Fibroblast of lung (primary cell): Measurements from ENCODE around the gene MGAT4C. TPM values are rescaled to one million over a fixed set of nuclear protein-coding genes. Genes with fewer than 3 reads are reported as not detected.
A peak's percentile ranks its signal among the peaks of the same experiment; 100 is the strongest.
"Not testable (repeated sequence)": the region's sequence is repeated elsewhere in the genome, so short reads cannot be mapped to it uniquely, and the experiment has no call there.

Experiments used
- DNase-seq, 2 donors: peaks; one replicate each; pipeline versions ENCODE4 v3.0.0 to v3.0.0-alpha.2; 2010; ENCODE audit warnings: low read depth in 2 of 2
- H2AFZ ChIP-seq: 2 replicates; pipeline ENCODE4 v1.5.1; 2012; ENCODE audit warnings: low read length, control low read depth, inconsistent platforms
- H3K27ac ChIP-seq: 2 replicates; pipeline ENCODE4 v1.5.1; 2011; ENCODE audit warnings: low read length, control low read depth; ENCODE audit not compliant: insufficient read depth
- H3K27me3 ChIP-seq: 2 replicates; pipeline ENCODE4 v1.5.1; 2011; ENCODE audit warnings: mild to moderate bottlenecking, low read length; ENCODE audit not compliant: control insufficient read depth, insufficient read depth
- H3K36me3 ChIP-seq: 2 replicates; pipeline ENCODE4 v1.5.1; 2011; ENCODE audit warnings: low read length; ENCODE audit not compliant: control insufficient read depth, insufficient read depth
- H3K4me1 ChIP-seq: 2 replicates; pipeline ENCODE4 v1.5.1; 2011; ENCODE audit warnings: low read length; ENCODE audit not compliant: control insufficient read depth, insufficient read depth; ENCODE audit errors: extremely low read depth
- H3K4me2 ChIP-seq: 2 replicates; pipeline ENCODE4 v1.5.1; 2011; ENCODE audit warnings: low read length, control low read depth; ENCODE audit not compliant: insufficient read depth; ENCODE audit errors: extremely low read depth
- H3K4me3 ChIP-seq, 4 experiments: fragments of 200-600 bp in 1 of 4; sonication (generic) in 1 of 4; replicated peaks in 1 of 4; 2 replicates each; pipeline ENCODE4 v1.5.1; 2011 to 2016; ENCODE audit warnings: low read length in 4 of 4, low read depth in 3 of 4, mild to moderate bottlenecking in 3 of 4, control low read depth in 2 of 4, inconsistent platforms in 1 of 4, mixed read lengths in 1 of 4; ENCODE audit not compliant: insufficient read depth in 1 of 4; ENCODE audit errors: control extremely low read depth in 1 of 4
- H3K79me2 ChIP-seq: 2 replicates; pipeline ENCODE4 v1.5.1; 2012; ENCODE audit warnings: mild to moderate bottlenecking, low read length, inconsistent platforms; ENCODE audit not compliant: control insufficient read depth, insufficient read depth
- H3K9ac ChIP-seq: 2 replicates; pipeline ENCODE4 v1.5.1; 2011; ENCODE audit warnings: mild to moderate bottlenecking, low read length, control low read depth; ENCODE audit not compliant: insufficient read depth
- H3K9me3 ChIP-seq: 2 replicates; pipeline ENCODE4 v1.5.1; 2012; ENCODE audit warnings: low read depth, low read length; ENCODE audit not compliant: control insufficient read depth, insufficient read depth
- H4K20me1 ChIP-seq: 2 replicates; pipeline ENCODE4 v1.5.1; 2011; ENCODE audit warnings: low read length; ENCODE audit not compliant: control insufficient read depth, insufficient read depth; ENCODE audit errors: extremely low read depth
- EZH2 ChIP-seq: IDR thresholded peaks from 2 replicates; pipeline ENCODE4 v1.5.1; 2012; ENCODE audit warnings: low read length, control low read depth, mild to moderate bottlenecking; ENCODE audit errors: missing control alignments
- polyA minus RNA-seq: library from RNA; depleted of rRNA, polyadenylated mRNA; stranded (reverse); fragments of >200 nt; gene quantifications from 2 replicates; pipeline ENCODE4 v1.2.3, GENCODE V29; 2011; ENCODE audit warnings: low replicate concordance
- polyA plus RNA-seq, 2 donors: library from polyadenylated mRNA; depleted of rRNA in 1 of 2; stranded (reverse) in 1 of 2; unstranded in 1 of 2; fragments of >200 nt; gene quantifications; 2 replicates each; pipeline ENCODE4 v1.2.1, GENCODE V29; 2011 to 2012; ENCODE audit warnings: missing spikeins in 1 of 2
- total RNA-seq: library from RNA; depleted of rRNA; stranded (reverse); fragments of >200 nt; gene quantifications from 2 replicates; pipeline ENCODE4 v1.2.1, GENCODE V29; 2014
- TF ChIP-seq, protein P1 (sequence below), 2 donors: IDR thresholded peaks in 1 of 2; conservative IDR thresholded peaks in 1 of 2; 1 replicate in 1 of 2; 2 replicates in 1 of 2; pipeline ENCODE4 v1.5.1; 2011 to 2012; ENCODE audit warnings: low read length in 2 of 2, control low read depth in 1 of 2, inconsistent platforms in 1 of 2, low read depth in 1 of 2, mild to moderate bottlenecking in 1 of 2

MGAT4C gene
- total RNA-seq = under 0.01 TPM in 1 of 2 replicates, not detected in the other
- polyA plus RNA-seq = not detected in 2 replicates
- polyA plus RNA-seq (2012) = not detected in 2 replicates
- polyA minus RNA-seq = not detected in 2 replicates

DNA sequence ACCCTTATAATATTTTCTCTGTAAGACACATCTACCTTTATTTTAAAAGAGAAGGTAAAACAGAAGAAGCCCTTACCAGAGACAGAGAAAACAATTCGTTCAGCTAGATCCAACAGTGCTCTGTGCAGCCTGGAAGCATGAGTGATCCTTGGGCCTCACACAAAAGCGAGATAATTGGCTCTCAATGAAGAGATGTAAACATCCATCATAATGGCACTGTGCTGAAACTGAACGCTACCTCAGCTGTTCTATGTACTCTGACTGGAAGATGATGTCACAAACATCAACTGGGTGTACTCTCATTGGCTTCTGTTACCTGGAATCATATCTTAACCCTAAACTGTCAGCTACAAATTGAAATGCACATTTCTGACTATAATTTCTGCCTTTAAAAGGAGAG, at the start of gene MGAT4C:
Gene MGAT4C (minus strand): TSS at position 229 of the 400 bp plus-strand sequence.
- no peak within 1 kb of the TSS for H2AFZ ChIP-seq
- H3K27ac ChIP-seq = no peak within 1 kb of the TSS
- TF ChIP-seq, protein P1, sequence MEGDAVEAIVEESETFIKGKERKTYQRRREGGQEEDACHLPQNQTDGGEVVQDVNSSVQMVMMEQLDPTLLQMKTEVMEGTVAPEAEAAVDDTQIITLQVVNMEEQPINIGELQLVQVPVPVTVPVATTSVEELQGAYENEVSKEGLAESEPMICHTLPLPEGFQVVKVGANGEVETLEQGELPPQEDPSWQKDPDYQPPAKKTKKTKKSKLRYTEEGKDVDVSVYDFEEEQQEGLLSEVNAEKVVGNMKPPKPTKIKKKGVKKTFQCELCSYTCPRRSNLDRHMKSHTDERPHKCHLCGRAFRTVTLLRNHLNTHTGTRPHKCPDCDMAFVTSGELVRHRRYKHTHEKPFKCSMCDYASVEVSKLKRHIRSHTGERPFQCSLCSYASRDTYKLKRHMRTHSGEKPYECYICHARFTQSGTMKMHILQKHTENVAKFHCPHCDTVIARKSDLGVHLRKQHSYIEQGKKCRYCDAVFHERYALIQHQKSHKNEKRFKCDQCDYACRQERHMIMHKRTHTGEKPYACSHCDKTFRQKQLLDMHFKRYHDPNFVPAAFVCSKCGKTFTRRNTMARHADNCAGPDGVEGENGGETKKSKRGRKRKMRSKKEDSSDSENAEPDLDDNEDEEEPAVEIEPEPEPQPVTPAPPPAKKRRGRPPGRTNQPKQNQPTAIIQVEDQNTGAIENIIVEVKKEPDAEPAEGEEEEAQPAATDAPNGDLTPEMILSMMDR (conservative IDR thresholded peaks at IDR 0.05 in 1 of 2, IDR thresholded peaks at IDR 0.05 in 1 of 2; ENCODE audit: low read depth in 1 of 2, low read length in 2 of 2) = no peak
- no peak for TF ChIP-seq EZH2

DNA sequence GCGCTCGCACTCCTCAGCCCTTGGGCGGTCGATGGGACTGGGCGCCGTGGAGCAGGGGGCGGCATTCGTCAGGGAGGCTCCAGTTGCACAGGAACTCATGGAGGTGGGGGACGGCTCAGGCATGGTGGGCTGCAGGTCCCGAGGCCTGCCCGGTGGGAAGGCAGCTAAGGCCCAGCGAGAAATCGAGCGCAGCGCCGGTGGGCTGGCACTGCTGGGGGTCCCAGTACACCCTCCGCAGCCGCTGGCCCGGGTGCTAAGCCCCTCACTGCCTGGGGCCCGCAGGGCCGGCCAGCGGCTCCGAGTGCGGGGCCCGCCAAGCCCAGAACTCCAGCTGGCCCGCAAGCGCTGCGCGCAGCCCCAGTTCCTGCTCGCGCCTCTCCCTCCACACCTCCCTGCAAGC, 40.2 kb upstream of the MGAT4C start:
- not testable (repeated sequence) for H3K27ac ChIP-seq, H3K4me1 ChIP-seq, H3K9ac ChIP-seq, DNase-seq, H3K79me2 ChIP-seq, H3K4me2 ChIP-seq, H2AFZ ChIP-seq, H3K9me3 ChIP-seq, H3K27me3 ChIP-seq, H4K20me1 ChIP-seq, H3K36me3 ChIP-seq, H3K4me3 ChIP-seq

More for the DNA sequence above, at the start of gene MGAT4C:
- no peak within 1 kb of the TSS for H3K9ac ChIP-seq
- no peaks in the 10 kb centered on the region for H3K36me3 ChIP-seq
- no peaks in the 10 kb centered on the region for H4K20me1 ChIP-seq
- H3K79me2 ChIP-seq = no peaks in the 10 kb centered on the region
- DNase-seq = peak; percentile 8 to 12
- no peaks in the 10 kb centered on the region for H3K27me3 ChIP-seq
- no peak within 1 kb of the TSS for H3K4me2 ChIP-seq
- H3K9me3 ChIP-seq = no peaks in the 10 kb centered on the region
- no peaks in the 10 kb centered on the region for H3K4me1 ChIP-seq
- no peak within 1 kb of the TSS for H3K4me3 ChIP-seq

DNA sequence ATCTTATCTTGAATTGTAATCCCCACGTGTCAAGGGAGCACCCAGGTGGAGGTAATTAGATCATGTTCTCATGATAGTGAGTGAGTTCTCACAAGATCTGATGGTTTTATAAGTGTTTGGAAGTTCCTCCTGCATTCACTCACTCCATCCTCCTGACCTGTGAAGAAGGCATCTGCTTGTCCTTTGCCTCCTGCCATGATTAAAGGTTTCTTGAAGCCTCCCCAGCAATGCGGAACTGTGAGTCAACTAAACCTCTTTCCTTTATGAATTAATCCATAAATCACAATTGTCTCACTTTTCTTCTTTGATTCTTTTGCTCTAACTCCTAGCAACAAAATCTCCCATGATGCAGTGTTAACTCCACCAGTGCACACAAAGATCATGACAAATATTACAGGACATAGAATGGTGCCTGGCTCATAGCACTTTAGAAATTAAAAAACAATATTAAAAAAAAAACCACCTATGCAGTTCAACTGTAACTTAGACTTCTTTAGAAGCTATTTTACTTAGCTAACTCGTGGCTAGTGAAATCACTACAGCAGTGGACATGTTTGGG, 37.6 kb upstream of the MGAT4C start:
- Histone ChIP-seq H3K27ac (no peak overlapping the region), H3K9me3 (no peaks in the 10 kb centered on the region), H4K20me1 (no peaks in the 10 kb centered on the region), H3K4me1 (no peaks in the 10 kb centered on the region), H2AFZ (no peak overlapping the region), H3K27me3 (no peaks in the 10 kb centered on the region), H3K79me2 (no peaks in the 10 kb centered on the region), H3K36me3 (no peaks in the 10 kb centered on the region), H3K4me3 (no peak overlapping the region), H3K4me2 (no peak overlapping the region), H3K9ac (no peak overlapping the region)
- TF ChIP-seq, protein P1 (conservative IDR thresholded peaks at IDR 0.05 in 1 of 2, IDR thresholded peaks at IDR 0.05 in 1 of 2; ENCODE audit: low read depth in 1 of 2, low read length in 2 of 2) = no peak
- TF ChIP-seq EZH2 = no peak
- DNase-seq = no peak
